Activated naive CD8-positive, alpha-beta T cell (primary cell): Measurements from ENCODE around the gene STON2.

Source experiments
- H3K27ac Mint-ChIP-seq: one replicate; pipeline ENCODE4 v1.8.0; 2021; ENCODE audit warnings: mixed read lengths
- H3K27me3 Mint-ChIP-seq: one replicate; pipeline ENCODE4 v1.8.0; 2021; ENCODE audit warnings: mixed read lengths
- H3K36me3 Mint-ChIP-seq: one replicate; pipeline ENCODE4 v1.8.0; 2021; ENCODE audit warnings: mixed read lengths
- H3K4me1 Mint-ChIP-seq: one replicate; pipeline ENCODE4 v1.8.0; 2021; ENCODE audit warnings: low read depth, mixed read lengths
- H3K4me3 Mint-ChIP-seq: one replicate; pipeline ENCODE4 v1.8.0; 2021; ENCODE audit warnings: mild to moderate bottlenecking, mixed read lengths
- H3K9me3 Mint-ChIP-seq: one replicate; pipeline ENCODE4 v1.8.0; 2021; ENCODE audit warnings: low read depth, mixed read lengths

Gene STON2

GRCh38 chr14:81295958-81296923 lies 103.9 kb downstream of the STON2 start:
- Mint-ChIP-seq H3K4me3 (no peak overlapping the region), H3K9me3 (no peaks in the 10 kb centered on the region), H3K27me3 (no peaks in the 10 kb centered on the region), H3K27ac (no peak overlapping the region), H3K4me1 (no peaks in the 10 kb centered on the region), H3K36me3 (no peaks in the 10 kb centered on the region)

DNA sequence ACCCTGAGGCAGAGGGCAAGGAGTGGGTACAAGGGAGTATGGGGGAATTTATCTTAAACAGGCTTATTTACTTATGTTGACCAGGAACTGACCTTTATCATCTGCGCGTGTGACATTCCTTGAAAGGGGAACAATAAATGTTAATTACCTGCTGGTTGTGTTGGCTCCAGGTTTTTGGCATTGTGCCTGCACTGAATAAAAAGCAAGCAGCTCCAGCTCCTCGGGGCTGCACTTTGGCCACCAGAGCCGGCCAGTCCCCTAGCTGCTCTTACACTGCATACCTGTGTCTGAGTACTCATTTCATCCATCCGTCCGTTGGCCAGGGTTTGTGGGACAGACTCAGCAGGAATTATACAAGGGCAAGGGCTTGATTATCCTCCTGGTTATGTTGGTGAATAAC lies 110.6 kb downstream of the STON2 start:
- no peaks in the 10 kb centered on the region for H3K9me3 Mint-ChIP-seq
- no peak overlapping the region for H3K4me3 Mint-ChIP-seq
- no peaks in the 10 kb centered on the region for H3K4me1 Mint-ChIP-seq
- H3K27me3 Mint-ChIP-seq = peaks cover 2% of the 10 kb centered on the region
- H3K27ac Mint-ChIP-seq = no peak overlapping the region
- H3K36me3 Mint-ChIP-seq = no peaks in the 10 kb centered on the region

DNA sequence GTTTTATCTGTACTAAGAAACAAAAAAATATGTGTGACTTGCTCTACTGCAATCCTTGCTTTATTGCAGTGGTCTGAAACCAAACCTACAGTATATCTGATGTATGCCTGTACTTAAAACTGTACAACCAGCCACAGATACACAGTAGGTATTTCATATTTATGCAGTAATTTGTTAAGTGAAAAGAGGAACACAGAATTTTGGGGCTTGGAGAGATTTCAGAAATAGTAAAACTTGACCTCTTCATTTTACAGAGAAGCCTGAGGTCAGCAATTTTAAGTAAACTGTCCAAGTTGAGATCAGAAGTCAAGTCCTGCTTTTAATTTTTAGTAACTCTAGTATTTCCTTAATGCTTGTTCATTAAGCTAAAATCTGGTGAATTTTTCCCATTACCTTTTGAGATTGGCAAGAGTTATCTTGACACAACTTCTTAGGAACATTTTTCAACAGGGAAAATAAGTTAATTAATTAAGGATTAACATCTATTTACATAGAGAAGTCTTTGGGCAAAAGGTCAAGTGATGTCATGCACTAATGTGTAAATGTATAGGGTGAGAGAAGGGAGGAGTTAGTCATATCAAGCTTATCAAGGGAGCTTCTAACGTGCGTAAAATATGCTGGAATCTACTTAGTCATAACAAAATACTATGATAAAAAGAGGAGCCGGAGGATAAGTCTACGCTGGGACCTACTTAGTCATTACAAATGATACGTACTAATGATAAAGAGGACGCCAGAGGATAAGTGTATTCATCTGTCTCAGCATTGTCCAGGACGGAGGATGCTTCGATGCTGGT lies 113.4 kb downstream of the STON2 start:
- Mint-ChIP-seq H3K4me3 (no peak overlapping the region), H3K36me3 (no peaks in the 10 kb centered on the region), H3K27ac (no peak overlapping the region), H3K4me1 (no peaks in the 10 kb centered on the region), H3K9me3 (no peaks in the 10 kb centered on the region), H3K27me3 (peaks cover 2% of the 10 kb centered on the region)

GRCh38 chr14:81285245-81285644 lies 114.9 kb downstream of the STON2 start:
- H3K36me3 Mint-ChIP-seq = no peaks in the 10 kb centered on the region
- H3K27ac Mint-ChIP-seq = no peak overlapping the region
- H3K4me1 Mint-ChIP-seq = no peaks in the 10 kb centered on the region
- H3K27me3 Mint-ChIP-seq = peaks cover 2% of the 10 kb centered on the region
- no peak overlapping the region for H3K4me3 Mint-ChIP-seq
- no peaks in the 10 kb centered on the region for H3K9me3 Mint-ChIP-seq

DNA sequence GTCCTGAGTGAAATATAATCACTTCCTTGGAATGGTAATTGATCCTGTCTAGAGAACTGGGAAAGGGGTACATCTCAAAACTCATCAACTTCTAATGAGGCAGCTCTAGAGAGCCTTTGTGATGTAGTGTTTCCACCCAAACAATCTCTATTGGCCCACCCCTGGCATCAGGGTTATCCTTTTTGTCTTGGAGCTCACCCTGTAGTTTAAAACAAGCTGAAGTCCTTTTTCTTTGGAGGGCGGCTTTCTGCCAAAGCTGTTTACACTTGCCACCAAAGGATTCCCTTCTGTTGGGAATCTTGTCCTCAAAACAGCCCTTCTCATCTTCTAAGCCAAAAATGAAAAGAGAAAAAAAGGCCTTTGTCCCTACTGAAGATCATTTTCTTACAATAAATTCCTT lies 118.8 kb downstream of the STON2 start:
- Mint-ChIP-seq H3K36me3 (no peaks in the 10 kb centered on the region), H3K4me1 (no peaks in the 10 kb centered on the region), H3K27me3 (peaks cover 5% of the 10 kb centered on the region), H3K9me3 (no peaks in the 10 kb centered on the region), H3K27ac (no peak overlapping the region), H3K4me3 (no peak overlapping the region)

GRCh38 chr14:81280136-81280791 lies 119.9 kb downstream of the STON2 start:
- Mint-ChIP-seq H3K4me1 (no peaks in the 10 kb centered on the region), H3K27ac (no peak overlapping the region), H3K27me3 (peaks cover 5% of the 10 kb centered on the region), H3K36me3 (no peaks in the 10 kb centered on the region), H3K4me3 (no peak overlapping the region), H3K9me3 (no peaks in the 10 kb centered on the region)

GRCh38 chr14:81277096-81277495 lies 123.0 kb downstream of the STON2 start:
- Mint-ChIP-seq H3K27ac (no peak overlapping the region), H3K36me3 (no peaks in the 10 kb centered on the region), H3K4me3 (no peak overlapping the region), H3K27me3 (peaks cover 5% of the 10 kb centered on the region), H3K9me3 (no peaks in the 10 kb centered on the region), H3K4me1 (no peaks in the 10 kb centered on the region)

GRCh38 chr14:81276073-81277069 lies 123.8 kb downstream of the STON2 start:
- Mint-ChIP-seq H3K4me3 (no peak overlapping the region), H3K36me3 (no peaks in the 10 kb centered on the region), H3K27ac (no peak overlapping the region), H3K4me1 (no peaks in the 10 kb centered on the region), H3K9me3 (no peaks in the 10 kb centered on the region), H3K27me3 (peaks cover 5% of the 10 kb centered on the region)

GRCh38 chr14:81275305-81276072 lies 124.6 kb downstream of the STON2 start:
- H3K4me3 Mint-ChIP-seq = no peak overlapping the region
- peaks cover 5% of the 10 kb centered on the region for H3K27me3 Mint-ChIP-seq
- no peak overlapping the region for H3K27ac Mint-ChIP-seq
- no peaks in the 10 kb centered on the region for H3K36me3 Mint-ChIP-seq
- no peaks in the 10 kb centered on the region for H3K9me3 Mint-ChIP-seq
- no peaks in the 10 kb centered on the region for H3K4me1 Mint-ChIP-seq

- H3K4me1 Mint-ChIP-seq = no peaks in the 10 kb centered on the region
- H3K36me3 Mint-ChIP-seq = no peaks in the 10 kb centered on the region
- no peak overlapping the region for H3K4me3 Mint-ChIP-seq
- no peak overlapping the region for H3K27ac Mint-ChIP-seq
- peaks cover 6% of the 10 kb centered on the region for H3K27me3 Mint-ChIP-seq
- no peaks in the 10 kb centered on the region for H3K9me3 Mint-ChIP-seq
These were observed 126.1 kb downstream of the STON2 start for GRCh38 chr14:81273961-81274575.

DNA sequence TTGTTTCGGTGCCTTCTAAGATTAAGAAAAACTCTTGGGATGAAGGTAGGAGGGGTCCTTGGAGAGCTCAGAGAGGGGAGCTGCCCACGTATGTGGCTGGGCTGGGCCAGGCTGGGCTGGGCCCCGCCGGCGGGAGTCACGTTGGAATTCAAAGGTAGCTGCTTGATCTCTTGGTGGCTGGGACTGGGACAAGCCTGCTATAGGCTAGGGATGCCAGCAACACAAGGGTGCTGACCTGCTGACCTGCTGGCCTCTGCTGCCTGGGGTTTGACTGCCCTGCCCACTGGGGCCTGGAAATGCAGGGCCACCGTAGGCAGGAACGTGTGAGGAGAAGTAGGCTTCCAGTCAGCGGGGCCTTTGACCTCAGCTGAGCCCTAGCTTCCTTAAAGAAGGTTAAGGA lies 126.6 kb downstream of the STON2 start:
- no peaks in the 10 kb centered on the region for H3K9me3 Mint-ChIP-seq
- H3K4me1 Mint-ChIP-seq = no peaks in the 10 kb centered on the region
- no peaks in the 10 kb centered on the region for H3K36me3 Mint-ChIP-seq
- peaks cover 8% of the 10 kb centered on the region for H3K27me3 Mint-ChIP-seq
- H3K4me3 Mint-ChIP-seq = no peak overlapping the region
- H3K27ac Mint-ChIP-seq = no peak overlapping the region

- H3K36me3 Mint-ChIP-seq = no peaks in the 10 kb centered on the region
- peaks cover 4% of the 10 kb centered on the region for H3K27me3 Mint-ChIP-seq
- H3K4me1 Mint-ChIP-seq = peaks cover 5% of the 10 kb centered on the region
- H3K4me3 Mint-ChIP-seq = no peak overlapping the region
- H3K27ac Mint-ChIP-seq = no peak overlapping the region
- no peaks in the 10 kb centered on the region for H3K9me3 Mint-ChIP-seq
These were observed 127.8 kb downstream of the STON2 start for GRCh38 chr14:81272317-81272716.

- H3K4me1 Mint-ChIP-seq = peaks cover 5% of the 10 kb centered on the region
These were observed 130.1 kb downstream of the STON2 start for GRCh38 chr14:81269979-81270375.

More at GRCh38 chr14:81269979-81270375, 130.1 kb downstream of the STON2 start:
- peaks cover 7% of the 10 kb centered on the region for H3K27me3 Mint-ChIP-seq
- H3K9me3 Mint-ChIP-seq = no peaks in the 10 kb centered on the region
- H3K36me3 Mint-ChIP-seq = no peaks in the 10 kb centered on the region
- H3K4me3 Mint-ChIP-seq = no peak overlapping the region
- no peak overlapping the region for H3K27ac Mint-ChIP-seq
